Daoy (cell line): Measurements from ENCODE around the gene SAMD5. TPM values are rescaled to one million over a fixed set of nuclear protein-coding genes. Genes with fewer than 3 reads are reported as not detected.
"Not testable (repeated sequence)": the region's sequence is repeated elsewhere in the genome, so short reads cannot be mapped to it uniquely, and the experiment has no call there.

Experiments used
- DNase-seq: peaks from one replicate; pipeline ENCODE4 v3.0.0-alpha.2; 2015; ENCODE audit warnings: low read depth
- total RNA-seq: library from RNA; depleted of rRNA; stranded (reverse); fragments of >200 nt; shearing (Covaris generic); gene quantifications from 2 replicates; pipeline ENCODE4 v1.2.3, GENCODE V29; 2014

The SAMD5 gene
- total RNA-seq, 1 experiment from 2014 or later: 2.7 TPM

GRCh38 chr6:147528511-147529145 lies 20.1 kb downstream of the SAMD5 start:
- DNase-seq: no peak

- peak; percentile 78 for DNase-seq
Observed at GRCh38 chr6:147530132-147531060, 21.9 kb downstream of the SAMD5 start.

- no peak for DNase-seq
Observed at GRCh38 chr6:147531321-147531720, 22.8 kb downstream of the SAMD5 start.

- DNase-seq: no peak
Observed at GRCh38 chr6:147534116-147534860, 25.8 kb downstream of the SAMD5 start.

- no peak for DNase-seq
Observed at GRCh38 chr6:147538821-147539220, 30.3 kb downstream of the SAMD5 start.

GRCh38 chr6:147540075-147540474 lies 31.6 kb downstream of the SAMD5 start:
- DNase-seq: no peak

GRCh38 chr6:147542436-147542835 lies 33.9 kb downstream of the SAMD5 start:
- not testable (repeated sequence) for DNase-seq

GRCh38 chr6:147544420-147544819 lies 35.9 kb downstream of the SAMD5 start:
- DNase-seq: no peak

- no peak for DNase-seq
Observed at GRCh38 chr6:147546501-147547368, 38.2 kb downstream of the SAMD5 start.

GRCh38 chr6:147547369-147547902 lies 38.9 kb downstream of the SAMD5 start:
- DNase-seq: no peak

GRCh38 chr6:147548921-147549475 lies 40.5 kb downstream of the SAMD5 start:
- no peak for DNase-seq

GRCh38 chr6:147549531-147549930 lies 41.0 kb downstream of the SAMD5 start:
- DNase-seq: no peak

- no peak for DNase-seq
Observed at GRCh38 chr6:147551976-147552375, 43.5 kb downstream of the SAMD5 start.

- DNase-seq: no peak
Observed at GRCh38 chr6:147553099-147553498, 44.6 kb downstream of the SAMD5 start.

GRCh38 chr6:147554281-147554680 lies 45.8 kb downstream of the SAMD5 start:
- DNase-seq: no peak

GRCh38 chr6:147559006-147559405 lies 50.5 kb downstream of the SAMD5 start:
- peak; percentile 39 for DNase-seq

- no peak for DNase-seq
Observed at GRCh38 chr6:147560670-147561069, 52.2 kb downstream of the SAMD5 start.

GRCh38 chr6:147561726-147562125 lies 53.2 kb downstream of the SAMD5 start:
- DNase-seq: no peak

- no peak for DNase-seq
Observed at GRCh38 chr6:147563472-147563871, 55.0 kb downstream of the SAMD5 start.

GRCh38 chr6:147564556-147564955 lies 56.1 kb downstream of the SAMD5 start:
- no peak for DNase-seq
